Measurements from ENCODE around the gene RSL1D1. TPM values are rescaled to one million over a fixed set of nuclear protein-coding genes. Genes with fewer than 3 reads are reported as not detected.

The RSL1D1 gene
- total and polyA plus RNA-seq, 8 donors: 32.4 to 148 (median 79.3) TPM

DNA sequence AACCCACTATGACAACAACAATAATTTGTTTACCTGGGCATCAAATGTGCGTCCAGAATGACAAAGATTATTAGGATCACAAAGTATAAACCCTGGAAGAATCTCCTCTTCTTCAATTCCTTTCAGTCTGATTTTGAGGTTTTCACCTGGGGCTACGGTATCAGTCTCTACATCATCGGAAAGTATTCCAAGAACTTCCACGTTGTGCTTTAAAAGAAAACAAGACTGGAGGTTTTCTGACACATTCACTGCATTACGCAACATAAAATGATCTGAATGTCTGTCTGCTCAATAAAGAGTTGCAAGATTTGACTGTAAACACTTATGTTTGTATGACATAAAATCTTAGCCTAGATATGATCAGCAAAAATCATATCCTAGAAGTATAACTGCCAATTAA is 26.0 kb upstream of the RSL1D1 start:
- no peaks in the 10 kb centered on the region for H3K27me3 ChIP-seq
- H3K36me3 ChIP-seq: peaks cover 3 to 57% (median 17%) of the 10 kb centered on the region in 3 donors
- intact Hi-C loops (cut with DNase I): no loop called here
- FAIRE-seq: no peak
- H3K4me3 ChIP-seq: no peak overlapping the region
- H3K27ac ChIP-seq: no peak overlapping the region
- H3K4me1 ChIP-seq: no peaks in the 10 kb centered on the region
- DNase-seq: no peak
- 78 to 92% methylated on average over 5 of the region's 5 CpGs for WGBS, 2 donors
- no peak for ATAC-seq
- no peak for TF ChIP-seq CTCF (IDR thresholded peaks at IDR 0.05)
- no peaks in the 10 kb centered on the region for H3K9me3 ChIP-seq

DNA sequence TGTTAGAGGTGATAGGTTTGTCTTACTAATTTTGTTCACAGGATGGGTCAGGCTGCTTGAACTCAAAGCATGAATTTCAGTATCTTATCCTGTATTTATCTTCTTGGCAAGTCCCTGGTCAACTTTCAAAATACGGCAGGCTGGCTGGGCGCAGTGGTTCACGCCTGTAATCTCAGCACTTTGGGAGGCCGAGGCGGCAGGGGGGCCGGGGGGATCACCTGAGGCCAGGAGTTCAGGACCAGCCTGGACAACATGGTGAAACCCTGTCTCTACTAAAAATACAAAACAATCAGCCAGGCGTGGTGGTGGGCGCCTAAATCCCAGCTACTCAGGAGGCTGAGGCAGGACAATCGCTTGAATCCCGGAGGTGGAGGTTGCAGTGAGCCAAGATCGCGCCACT is 25.0 kb upstream of the RSL1D1 start:
- no peak overlapping the region for H3K27ac ChIP-seq
- H3K4me1 ChIP-seq: no peaks in the 10 kb centered on the region
- DNase-seq (no peak), ATAC-seq (no peak), FAIRE-seq (no peak)
- no peaks in the 10 kb centered on the region for H3K27me3 ChIP-seq
- peaks cover 3 to 66% (median 12%) of the 10 kb centered on the region in 3 donors for H3K36me3 ChIP-seq
- intact Hi-C loops (cut with DNase I): no loop called here
- TF ChIP-seq CTCF (IDR thresholded peaks at IDR 0.05): no peak
- no peak overlapping the region for H3K4me3 ChIP-seq
- 67 to 69% methylated on average over 12 of the region's 12 CpGs for WGBS, 2 donors
- no peaks in the 10 kb centered on the region for H3K9me3 ChIP-seq

DNA sequence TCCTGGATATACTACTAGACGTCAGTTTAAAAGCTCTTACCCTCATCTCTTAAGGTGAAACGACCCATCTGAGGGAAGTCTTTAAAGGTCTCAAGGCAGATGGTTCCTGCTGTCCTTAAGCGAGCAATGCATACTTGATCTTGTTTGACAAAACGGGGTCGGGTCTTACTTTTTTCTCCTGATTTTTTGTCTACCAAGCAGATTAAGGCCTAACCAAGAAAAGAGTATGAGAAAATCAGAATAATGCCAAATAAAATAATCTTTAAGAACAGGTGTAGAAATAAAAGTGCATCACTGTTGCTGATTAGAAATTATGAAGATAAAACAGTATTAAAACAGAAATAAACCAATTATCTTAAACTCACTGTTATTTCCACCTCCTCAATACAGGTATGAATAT is 24.4 kb upstream of the RSL1D1 start:
- no peak for TF ChIP-seq CTCF (IDR thresholded peaks at IDR 0.05)
- H3K36me3 ChIP-seq: peaks cover 3 to 62% (median 12%) of the 10 kb centered on the region in 3 donors
- no peak overlapping the region for H3K27ac ChIP-seq
- DNase-seq (no peak), ATAC-seq (no peak), FAIRE-seq (no peak)
- no peaks in the 10 kb centered on the region for H3K4me1 ChIP-seq
- WGBS, 2 donors: 87% methylated on average over 5 of the region's 5 CpGs
- no peak overlapping the region for H3K4me3 ChIP-seq
- H3K27me3 ChIP-seq: no peaks in the 10 kb centered on the region
- intact Hi-C loops (cut with DNase I): no loop called here
- H3K9me3 ChIP-seq: no peaks in the 10 kb centered on the region

DNA sequence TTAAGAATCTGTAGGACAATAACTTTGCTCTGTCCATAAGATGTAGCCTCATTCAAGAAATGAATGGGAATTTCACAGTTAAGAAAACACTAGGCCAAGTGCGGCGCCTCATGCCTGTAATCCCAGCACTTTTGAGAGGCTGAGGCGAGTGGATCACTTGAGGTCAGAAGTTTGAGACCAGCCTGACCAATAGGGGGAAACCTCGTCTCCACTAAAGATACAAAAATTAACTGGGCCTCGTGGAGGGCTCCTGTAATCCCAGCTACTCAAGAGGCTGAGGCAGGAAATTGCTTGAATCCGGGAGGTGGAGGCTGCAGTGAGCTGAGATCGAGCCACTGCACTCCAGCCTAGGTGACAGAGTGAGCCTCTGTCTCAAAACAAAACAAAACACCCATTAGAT is 19.9 kb upstream of the RSL1D1 start:
- Histone ChIP-seq H3K4me3 (no peak overlapping the region), H3K9me3 (no peaks in the 10 kb centered on the region), H3K27ac (no peak overlapping the region), H3K36me3 (peaks cover 3 to 43% (median 7%) of the 10 kb centered on the region in 3 donors), H3K27me3 (no peaks in the 10 kb centered on the region), H3K4me1 (no peaks in the 10 kb centered on the region)
- FAIRE-seq (no peak), ATAC-seq (no peak), DNase-seq (no peak)
- 67 to 74% methylated on average over 7 of the region's 7 CpGs for WGBS, 2 donors
- TF ChIP-seq CTCF (IDR thresholded peaks at IDR 0.05): no peak
- intact Hi-C loops (cut with DNase I): no loop called here

GRCh38 chr16:11870399-11870798 is 19.1 kb upstream of the RSL1D1 start:
- Histone ChIP-seq H3K9me3 (no peaks in the 10 kb centered on the region), H3K27ac (no peak overlapping the region), H3K4me1 (no peaks in the 10 kb centered on the region), H3K36me3 (peaks cover 0 to 36% (median 3%) of the 10 kb centered on the region in 3 donors), H3K4me3 (no peak overlapping the region), H3K27me3 (no peaks in the 10 kb centered on the region)
- FAIRE-seq (no peak), DNase-seq (no peak), ATAC-seq (no peak)
- WGBS, 2 donors: 39 to 43% methylated on average over 3 of the region's 3 CpGs
- intact Hi-C loops (cut with DNase I): no loop called here
- no peak for TF ChIP-seq CTCF (IDR thresholded peaks at IDR 0.05)

Measured in pancreas (tissue), 10 donors.